Stimulated activated CD4-positive, alpha-beta T cell treated with anti-CD3 and anti-CD28 coated beads, Interleukin-2, amount 100 ng/mL, for 48 hours (primary cell): ENCODE data around the gene GRIK2.

Experiments used
- DNase-seq, 2 donors: peaks; one replicate each; pipeline ENCODE4 v3.0.0-alpha.2; 2020

Gene GRIK2

DNA sequence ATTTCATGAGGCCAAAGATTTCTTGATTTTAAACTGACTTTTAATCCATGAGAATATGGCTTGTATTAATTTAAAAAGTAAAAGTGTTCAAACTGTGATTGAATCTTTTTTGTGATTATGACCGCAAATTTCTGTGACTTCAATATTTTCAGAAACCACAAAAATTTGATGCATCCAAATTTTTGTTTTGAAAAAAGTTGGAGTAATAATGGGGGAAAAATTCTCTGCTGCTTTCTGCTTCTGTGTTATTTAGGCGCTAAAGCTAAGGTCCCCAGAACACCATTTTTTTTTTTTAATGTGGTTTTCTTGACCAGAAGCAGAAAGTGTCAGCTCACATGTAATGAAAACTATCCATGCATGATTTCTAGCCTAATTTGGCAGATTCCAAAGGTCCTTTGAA is 65.3 kb downstream of the GRIK2 start:
- DNase-seq: no peak

DNA sequence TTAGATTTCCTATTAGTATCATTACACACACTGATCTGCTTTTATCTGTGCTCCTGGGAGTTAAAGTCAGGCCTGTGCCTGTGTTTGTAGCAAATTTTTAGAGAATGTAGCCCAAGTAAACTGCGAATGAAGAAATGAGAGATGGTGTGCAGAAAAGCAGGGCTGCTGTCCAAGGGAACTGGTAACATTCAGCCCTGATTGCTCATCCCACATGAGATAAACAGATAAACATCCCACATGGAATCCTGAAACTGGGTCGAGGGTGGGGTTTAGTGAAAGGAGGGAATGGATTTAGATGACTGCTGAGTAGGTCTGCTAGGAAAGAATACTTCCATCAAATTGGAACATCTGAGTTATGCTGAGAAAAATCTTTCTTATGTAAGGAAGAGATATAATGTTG is 69.1 kb downstream of the GRIK2 start:
- DNase-seq: no peak

DNA sequence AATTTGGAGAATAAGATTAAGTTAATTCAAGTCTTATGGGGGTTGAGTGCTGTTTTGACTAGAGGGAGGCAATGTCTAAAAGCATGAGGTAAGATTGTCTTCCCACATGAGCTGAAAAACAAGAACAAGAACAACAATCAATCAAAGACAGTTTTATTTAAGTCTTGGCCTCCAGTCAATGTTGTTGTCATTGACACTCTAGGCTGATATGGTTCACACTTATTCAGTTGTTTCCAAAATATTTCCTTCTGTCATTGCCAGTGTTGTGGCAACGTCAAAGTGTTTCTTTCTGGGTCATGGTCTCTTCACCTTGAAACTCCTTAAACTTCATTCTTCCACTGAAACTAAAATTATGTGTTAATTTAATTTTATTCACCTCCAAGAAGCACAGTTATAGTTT is 72.4 kb downstream of the GRIK2 start:
- no peak for DNase-seq

DNA sequence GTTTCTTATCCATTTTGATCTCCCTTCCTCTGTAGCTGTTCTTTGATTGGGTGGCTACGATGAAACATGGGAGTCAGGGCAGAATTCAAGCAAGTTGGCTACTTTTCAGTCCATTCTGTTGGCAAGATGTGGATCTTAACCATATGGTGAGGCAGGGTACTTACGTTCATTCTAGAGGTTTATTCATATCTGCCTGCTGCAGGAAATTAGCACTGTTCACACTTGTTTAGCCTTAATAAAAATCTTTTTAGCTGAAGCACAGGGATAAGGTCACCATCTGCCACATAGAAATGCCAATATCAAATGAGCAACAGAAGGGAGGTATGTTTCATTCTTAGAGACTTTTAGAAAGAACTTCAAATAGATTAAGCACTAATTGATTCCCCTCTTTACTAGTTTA is 83.9 kb downstream of the GRIK2 start:
- no peak for DNase-seq

DNA sequence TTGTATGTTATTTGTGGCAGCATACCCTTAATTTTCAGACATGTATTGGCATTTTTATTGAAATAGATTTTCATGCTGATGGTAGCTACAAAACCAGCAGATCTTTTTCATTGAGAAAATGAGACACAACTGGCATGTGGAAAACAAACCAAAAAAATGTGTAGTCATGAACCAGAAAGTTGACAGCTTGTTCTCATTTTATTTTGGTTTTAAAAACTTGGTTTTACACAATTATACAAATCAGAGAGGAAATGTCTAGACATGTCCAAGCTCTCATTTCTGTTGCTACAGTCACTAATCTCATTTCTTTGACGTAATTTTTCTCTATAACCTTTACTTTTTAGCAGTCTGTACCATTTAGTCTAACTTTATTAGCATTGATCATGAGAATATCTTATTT is 85.4 kb downstream of the GRIK2 start:
- no peak for DNase-seq

DNA sequence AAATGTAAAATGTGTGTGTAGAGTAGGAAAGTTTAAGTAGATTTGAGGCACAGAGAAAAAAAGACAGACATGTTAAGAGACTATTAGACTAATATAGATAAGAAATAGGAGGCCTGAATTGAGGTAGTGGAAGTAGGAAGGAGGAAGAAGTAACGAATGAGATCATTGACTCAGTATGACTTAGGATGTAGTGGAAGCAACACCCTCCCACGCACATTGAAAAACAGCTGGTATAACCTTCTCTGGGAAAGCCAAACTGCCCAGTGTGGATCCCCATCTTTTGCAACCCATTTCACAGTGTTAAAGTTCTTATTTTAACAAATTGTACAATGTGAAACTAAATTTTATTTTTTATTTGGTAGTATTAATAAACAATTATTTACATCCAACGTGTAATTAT is 89.1 kb downstream of the GRIK2 start:
- DNase-seq: no peak

DNA sequence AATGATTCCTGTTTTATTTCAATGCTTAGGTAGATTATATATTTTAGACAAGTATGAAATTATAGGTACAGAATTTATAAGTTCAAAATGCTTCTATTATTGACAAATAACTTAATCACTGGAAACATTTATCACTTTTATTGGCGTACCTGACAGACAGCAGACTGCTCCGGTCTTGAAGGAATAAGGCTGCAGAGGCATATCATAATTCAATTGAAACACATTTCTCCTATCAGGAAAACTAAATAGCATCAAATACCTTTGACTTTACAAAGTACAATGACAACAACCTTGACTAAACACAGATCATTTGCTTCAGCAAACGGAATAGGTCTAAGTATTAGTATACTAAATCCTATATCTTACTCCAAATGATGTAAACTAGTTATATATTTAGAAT is 91.3 kb downstream of the GRIK2 start:
- no peak for DNase-seq

DNA sequence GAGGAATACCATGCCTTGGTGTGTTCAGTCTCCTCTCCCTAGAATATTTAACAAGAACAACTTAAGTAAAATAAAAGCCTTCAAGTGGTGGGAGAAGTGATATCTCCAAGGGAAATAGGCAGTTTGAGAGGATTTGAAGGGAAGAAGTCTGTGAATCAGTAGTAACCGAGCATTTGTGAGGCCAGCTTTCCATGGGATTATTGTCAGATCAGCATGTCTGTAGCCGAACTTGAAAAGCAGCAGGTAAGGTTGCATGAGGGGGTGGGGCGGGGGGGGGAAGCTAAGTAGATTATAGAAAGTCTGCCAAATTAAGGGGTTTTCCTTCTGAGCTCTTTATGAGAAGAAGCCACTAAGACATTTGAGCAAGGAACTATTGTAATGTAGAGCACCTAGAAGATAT is 92.6 kb downstream of the GRIK2 start:
- DNase-seq: no peak

DNA sequence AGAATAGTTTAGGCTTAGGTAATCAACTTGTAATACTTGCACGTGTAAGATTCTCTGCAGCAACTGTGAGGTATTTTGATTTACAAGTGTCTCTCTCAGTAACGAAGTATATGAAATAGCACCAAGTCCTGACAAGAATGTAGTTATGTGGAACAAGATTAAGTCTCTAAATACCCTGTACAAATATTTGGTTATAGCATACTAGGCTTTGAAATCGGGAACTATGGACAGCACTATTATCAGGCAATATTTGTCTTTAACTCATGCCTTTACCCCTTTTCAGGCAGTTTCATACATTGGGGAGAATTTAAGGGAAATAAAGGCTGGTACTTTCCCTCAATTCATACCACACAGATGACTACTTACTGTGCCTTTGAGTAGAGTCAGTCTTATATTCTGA is 93.2 kb downstream of the GRIK2 start:
- no peak for DNase-seq

DNA sequence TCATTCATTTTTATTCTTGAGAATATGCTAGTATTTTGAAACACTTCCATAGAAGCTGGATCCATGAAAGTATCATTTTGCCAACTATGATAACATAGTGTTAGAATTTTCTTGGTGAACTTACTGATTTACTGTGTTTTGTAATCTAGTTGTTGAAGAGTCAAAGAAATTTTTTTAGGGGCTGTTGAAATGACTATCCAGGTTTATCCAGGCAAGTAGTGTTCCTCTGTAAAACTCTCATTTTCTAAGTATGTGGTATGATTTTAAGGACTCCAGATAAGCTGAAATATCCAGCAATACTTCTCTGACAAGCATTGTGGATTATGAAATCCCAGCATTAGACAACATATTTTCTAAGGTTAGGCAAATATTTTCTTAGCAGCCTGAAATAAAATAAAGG is 95.9 kb downstream of the GRIK2 start:
- DNase-seq: no peak

DNA sequence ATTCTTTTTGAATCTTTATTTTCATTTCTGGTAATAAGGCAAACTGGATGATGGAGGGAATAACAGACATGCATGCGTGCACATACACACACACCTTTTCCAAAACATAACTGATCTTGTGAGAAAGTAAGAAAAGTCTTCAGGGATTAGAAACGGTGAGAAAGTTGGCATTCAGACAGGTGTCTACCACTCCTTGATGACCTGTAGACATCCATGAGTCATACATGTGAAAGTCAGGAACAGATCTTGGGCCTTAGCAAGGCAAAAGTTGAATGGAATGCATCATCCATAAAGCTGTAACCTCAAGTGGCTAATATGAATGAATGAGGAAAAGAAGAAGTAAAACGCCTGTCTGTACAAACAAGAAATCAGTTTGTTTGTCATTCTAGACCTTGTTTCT is 97.3 kb downstream of the GRIK2 start:
- no peak for DNase-seq

DNA sequence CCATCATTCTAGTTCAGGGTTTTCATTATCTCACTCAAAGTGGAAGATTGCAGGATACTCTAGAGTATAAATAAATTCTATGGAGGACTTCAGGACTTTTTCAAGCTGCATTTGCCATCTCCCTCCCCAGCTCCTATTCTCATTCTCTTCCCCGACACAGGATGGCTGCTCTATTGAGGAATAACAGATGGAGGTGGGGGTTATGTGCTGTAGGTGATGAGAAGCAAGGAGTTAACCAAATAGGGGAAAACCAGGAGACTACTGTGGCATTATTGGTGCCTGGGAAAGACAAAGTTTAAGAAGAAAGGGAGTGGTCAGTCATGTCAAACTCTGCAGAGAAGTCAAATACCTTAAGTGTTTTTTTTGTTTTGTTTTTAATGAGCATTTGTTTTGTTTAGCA is 109.3 kb downstream of the GRIK2 start:
- no peak for DNase-seq

DNA sequence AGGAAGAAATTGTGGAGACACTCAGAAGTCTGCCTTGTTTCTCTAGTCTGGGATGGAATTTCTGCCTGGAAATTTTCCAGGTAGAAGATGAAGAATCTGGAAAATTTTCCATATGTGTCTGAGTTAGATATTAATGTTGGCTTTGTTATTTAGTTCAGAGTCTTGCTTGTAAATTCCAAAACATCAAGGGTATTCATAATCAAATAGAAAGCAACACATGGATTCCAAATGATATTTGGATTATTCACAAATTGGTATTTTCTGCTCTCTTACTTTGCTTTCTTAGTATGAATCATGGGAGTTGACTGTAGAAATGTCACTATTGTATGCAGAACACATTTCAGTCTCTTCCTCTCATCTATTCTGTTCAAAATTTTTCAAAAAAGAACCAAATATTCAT is 116.0 kb downstream of the GRIK2 start:
- DNase-seq: no peak

DNA sequence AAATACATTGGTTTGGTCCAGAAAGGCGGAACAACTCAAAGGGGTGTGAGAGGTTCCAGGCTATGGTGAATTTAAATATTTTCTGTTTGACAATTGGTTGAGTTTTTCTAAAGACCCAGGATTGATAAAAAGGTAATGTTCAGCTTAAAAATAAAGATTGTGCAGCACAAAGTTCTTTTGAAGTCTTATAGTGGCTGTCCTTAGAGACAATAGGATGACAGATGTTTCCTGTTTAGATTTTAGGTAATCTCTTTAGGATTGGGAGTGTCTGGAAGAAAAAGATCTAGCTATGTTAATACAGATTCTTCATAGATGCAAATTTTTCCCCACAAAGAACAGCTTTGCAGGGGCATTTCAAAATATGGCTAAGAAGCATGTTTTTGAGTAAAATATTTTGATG is 119.7 kb downstream of the GRIK2 start:
- no peak for DNase-seq

DNA sequence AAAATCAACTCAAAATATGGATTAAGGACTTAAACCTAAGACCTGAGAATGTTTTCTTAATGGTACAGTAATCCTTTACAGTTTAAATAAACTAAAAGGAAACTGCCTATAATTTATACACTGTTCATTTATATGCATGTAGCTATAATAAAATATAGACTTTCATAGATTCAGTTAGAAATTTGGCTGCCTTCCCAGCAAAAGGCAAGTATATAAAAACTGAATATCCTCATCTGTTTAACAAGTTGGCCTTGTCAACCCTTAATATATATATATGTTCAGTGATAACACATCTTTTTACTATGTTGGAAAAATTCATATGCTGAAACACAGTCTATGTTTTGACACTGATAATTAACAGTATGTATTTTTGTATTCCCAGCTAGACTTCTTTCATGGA is 123.1 kb downstream of the GRIK2 start:
- no peak for DNase-seq

DNA sequence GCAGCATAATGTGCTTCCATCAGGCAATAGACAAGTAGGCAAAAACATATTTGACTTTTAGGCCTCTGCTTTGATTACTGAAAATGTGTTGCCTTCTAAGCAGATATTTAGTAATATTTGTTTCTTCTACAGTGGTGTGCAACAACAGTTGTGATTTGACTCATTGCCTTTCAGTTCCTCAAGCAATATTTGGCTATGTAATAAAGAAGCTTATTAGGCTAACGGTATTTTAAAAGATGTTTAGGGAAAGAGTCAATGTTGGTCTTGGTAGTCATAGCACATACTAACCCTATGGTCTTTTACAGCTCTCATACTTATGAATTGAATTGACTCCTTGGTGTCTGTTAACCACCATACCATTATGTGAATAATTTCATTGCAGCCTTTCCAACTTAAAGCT is 124.1 kb downstream of the GRIK2 start:
- DNase-seq: no peak

DNA sequence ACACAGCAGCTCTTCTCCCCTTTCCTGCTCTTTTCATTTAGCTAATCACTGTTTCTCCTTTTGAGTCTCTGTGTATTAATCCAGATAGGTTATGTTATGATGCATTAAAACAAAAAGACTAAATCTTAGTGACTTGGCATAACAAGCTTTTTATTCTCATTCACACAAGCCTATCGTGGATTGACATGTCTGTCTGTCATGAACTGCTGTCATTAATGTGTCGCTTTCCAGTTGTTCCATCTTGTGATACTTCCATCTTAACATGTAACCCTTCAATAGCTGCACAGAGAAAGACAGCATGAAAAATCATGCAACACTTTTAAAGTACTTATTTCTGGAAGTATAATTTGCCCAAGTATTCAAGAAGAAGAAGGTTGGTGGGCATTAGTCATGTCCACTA is 128.7 kb downstream of the GRIK2 start:
- no peak for DNase-seq

DNA sequence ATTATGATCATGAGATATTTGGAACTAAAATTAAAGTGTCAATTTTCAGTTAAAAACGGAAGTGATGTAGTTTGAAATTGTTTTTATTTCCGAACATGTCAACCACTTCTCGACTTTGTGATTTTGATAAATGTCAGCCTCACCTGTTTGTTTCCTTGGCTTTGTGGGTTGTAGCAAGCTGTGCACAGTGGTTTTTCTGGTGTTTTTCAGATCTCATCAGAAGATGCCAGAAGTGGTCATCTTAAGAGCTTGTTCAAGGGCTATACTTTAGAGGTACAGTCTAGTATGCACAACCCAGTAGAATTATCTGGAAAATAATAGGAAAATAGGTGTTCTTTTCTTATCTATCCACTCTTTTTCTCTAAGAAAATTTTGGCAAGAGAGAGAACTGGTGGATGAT is 134.0 kb downstream of the GRIK2 start:
- DNase-seq: no peak

DNA sequence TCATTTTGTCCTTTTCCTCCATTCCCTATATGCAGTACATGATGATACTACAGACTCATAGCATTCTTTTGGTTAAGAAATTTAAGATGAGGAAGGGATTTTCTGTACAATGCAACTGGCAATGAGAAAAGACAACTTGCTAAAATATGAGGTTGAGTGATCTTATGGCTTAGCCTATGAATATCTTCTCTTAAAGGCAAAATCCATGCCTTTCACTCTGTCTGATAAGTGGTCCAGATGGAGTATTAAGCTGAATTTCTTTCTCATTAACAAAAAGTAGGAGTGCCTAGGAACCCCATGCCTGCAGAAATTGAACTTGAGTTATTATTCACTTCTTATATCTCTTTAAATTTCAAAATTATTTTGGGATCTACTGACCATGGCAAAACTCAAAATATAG is 135.3 kb downstream of the GRIK2 start:
- no peak for DNase-seq

DNA sequence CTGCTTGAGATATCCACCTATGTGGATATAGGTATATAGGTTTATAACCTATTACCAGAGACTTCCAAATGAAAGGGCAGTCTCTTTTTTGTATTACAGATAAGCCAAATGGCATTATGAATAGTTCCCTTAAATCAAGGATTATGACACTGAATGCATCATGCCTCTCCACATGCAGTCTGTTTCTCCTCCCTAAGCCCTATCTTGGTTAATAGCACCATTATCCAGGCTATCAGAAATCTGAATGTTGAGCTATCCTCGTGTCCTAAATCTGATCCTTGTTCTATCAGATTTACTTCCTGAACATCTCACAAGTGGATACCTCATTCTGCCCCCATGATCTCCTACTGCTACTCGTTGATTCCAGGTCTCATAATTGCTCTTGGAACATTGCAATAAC is 138.0 kb downstream of the GRIK2 start:
- no peak for DNase-seq

DNA sequence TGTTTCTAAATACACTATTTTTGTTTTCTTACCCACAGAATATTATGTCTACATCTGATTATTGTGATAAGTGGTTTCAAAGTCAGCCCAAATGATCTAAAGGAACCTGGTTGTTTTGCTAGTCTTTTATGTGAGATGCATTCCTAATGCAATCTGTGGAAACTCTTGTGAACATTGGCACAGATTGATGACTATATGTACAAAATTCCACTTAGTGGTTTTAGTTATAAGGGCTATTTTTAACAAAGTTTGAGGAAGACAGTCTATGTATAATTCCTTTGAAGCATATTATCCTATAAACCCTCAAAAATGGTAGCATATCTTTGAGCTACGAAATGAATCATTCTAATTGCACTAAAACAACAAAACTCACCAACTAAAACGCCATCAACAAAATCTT is 140.9 kb downstream of the GRIK2 start:
- DNase-seq: no peak

DNA sequence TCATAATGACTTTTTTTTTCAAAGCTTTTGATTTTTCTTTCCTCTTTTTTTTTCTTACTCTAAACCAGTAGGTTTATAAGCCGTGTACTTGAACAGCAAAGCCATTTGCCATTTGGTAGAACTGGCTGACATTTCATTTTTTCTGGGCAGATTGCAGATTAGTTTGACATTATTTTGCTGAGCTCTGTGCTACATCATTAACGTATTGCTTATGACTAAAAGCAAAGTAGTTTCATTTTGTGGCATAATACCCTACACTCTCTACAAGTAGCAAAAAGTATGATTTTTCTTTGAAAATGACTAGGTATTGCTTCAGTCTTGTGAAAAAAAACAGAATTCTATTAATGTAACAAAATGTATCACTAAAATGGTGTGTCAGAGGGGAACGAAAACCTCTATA is 141.3 kb downstream of the GRIK2 start:
- DNase-seq: no peak

DNA sequence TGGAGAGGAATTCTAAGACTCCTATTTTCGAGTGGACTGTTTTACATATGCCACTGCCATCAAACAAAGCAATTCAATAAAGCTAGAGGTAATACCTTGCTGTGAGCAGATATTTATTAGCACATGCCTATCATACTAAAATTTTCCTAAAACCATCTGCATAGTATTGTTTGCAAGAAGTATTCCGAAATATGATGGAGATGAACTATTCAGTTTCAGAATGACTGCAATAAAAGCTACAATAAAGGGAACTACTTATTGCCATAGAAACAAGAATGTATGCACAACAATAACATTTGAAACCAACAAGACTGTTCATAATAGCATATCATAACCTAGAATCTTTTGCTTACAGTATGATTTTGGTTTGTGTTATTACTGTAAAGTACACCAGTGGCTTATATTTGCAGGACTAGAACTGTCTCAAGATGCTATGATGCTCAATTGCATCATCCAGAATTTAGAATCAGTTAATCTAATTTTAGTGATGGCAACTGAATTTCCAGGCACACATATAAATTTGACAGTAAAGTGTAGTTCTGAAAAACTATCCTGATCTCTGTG is 144.3 kb downstream of the GRIK2 start:
- no peak for DNase-seq

DNA sequence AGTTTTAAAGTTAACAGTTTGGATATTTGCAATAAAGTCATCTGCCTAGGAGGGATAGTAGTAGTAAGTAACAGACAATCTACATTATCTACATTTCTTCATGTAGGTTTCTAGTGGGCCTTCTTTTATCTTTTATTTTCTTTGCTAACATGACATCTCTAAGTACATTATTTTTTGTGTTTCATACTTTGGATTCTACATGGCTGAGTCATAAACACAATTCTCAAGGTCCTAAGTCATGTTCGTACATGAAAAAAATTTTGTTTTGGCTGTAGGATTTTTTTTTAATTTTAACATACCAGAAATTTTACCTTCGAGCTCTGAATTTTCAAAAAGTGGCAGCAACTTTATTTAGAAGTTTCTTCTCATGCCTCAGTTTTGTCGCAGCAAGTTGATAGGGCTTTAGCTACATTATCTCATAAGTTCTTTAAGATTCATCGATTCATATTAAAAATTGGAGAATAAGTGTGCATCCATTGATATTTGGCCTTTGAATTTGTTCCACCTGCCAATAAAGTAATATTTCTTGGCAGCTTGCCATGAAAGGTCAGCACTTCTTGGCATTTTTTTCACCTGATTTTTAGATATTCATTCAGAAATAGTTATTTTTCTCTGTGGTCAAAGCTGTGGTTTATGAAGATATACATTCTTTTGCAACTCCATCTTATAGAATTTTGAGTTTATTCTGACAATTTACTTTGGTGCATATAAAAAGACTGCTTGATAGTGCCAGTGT is 146.2 kb downstream of the GRIK2 start:
- no peak for DNase-seq

DNA sequence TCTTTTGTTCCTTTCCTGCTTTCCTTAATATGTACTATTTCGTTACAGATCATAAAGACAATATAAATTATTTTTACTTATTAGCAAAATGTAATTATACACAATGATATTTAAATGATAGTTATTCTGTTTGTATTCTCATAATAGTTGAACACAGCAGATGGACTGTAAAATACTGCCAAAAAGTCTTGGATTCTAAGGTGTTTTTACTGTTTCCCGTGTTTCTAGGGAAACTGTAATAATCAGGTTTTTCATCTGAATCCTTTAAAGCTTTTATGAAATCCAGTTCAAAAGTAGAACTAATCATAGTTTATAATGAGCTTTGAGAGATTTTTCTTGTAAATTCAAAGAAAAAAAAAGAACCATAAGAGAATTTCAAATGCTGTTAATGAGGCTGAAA is 148.4 kb downstream of the GRIK2 start:
- DNase-seq: no peak
